ENCODE measurements around the gene ITGAV.

GRCh38 chr2:186610785-186611184 is 20.9 kb downstream of the ITGAV start:
- TF ChIP-seq CTCF (IDR thresholded peaks at IDR 0.05) (no peak), POLR2A (IDR thresholded peaks at IDR 0.05) (no peak)
